Body of pancreas (tissue), 4 donors: ENCODE measurements around the gene PPP4R4.

ENCODE experiments used
- CTCF ChIP-seq, 7 experiments: fragments of 450-650 bp in 4 of 7; fragments of 200-600 bp in 3 of 7; sonication (generic) in 3 of 7; IDR thresholded peaks; one replicate each; pipeline ENCODE4 v1.5.1; 2016 to 2019; ENCODE audit warnings: antibody characterized with exemption in 7 of 7
- POLR2A ChIP-seq, 3 donors: fragments of 450-650 bp; IDR thresholded peaks; one replicate each; pipeline ENCODE4 v1.6.1; 2016; ENCODE audit warnings: antibody characterized with exemption in 3 of 3, mild to moderate bottlenecking in 2 of 3

- TF ChIP-seq CTCF (IDR thresholded peaks at IDR 0.05) (no peak), POLR2A (IDR thresholded peaks at IDR 0.05) (no peak)
Measured at GRCh38 chr14:94298130-94298529, 124.0 kb downstream of the PPP4R4 start.
